DOHH2 (cell line): Measurements from ENCODE around the gene MYL11.

Source experiments
- CTCF ChIP-seq: fragments of 200-600 bp; sonication (generic); IDR thresholded peaks from one replicate; pipeline ENCODE4 v1.5.1; 2014; ENCODE audit warnings: antibody characterized with exemption, mild to moderate bottlenecking, low read depth, low read length; ENCODE audit not compliant: poor library complexity, severe bottlenecking
- EZH2phosphoT487 ChIP-seq: fragments of 200-600 bp; sonication (generic); IDR thresholded peaks from 2 replicates; pipeline ENCODE4 v1.6.1; 2017; ENCODE audit warnings: borderline replicate concordance, mild to moderate bottlenecking, antibody characterized with exemption, low read length, moderate library complexity, mixed read lengths

- TF ChIP-seq CTCF (no peak), EZH2phosphoT487 (no peak)
These were observed 18.7 kb upstream of the MYL11 start for GRCh38 chr16:30355954-30356308.
